Dendritic cell treated with granulocyte-macrophage colony-stimulating factor and Interleukin-4, amounts not matched to agents 40 ng/mL and 50 ng/mL, for 4 days (primary cell): ENCODE data around the gene CACNA2D4.

ENCODE experiments used
- H3K27ac Mint-ChIP-seq: one replicate; pipeline ENCODE4 v1.8.0; 2022; ENCODE audit warnings: mild to moderate bottlenecking, mixed read lengths
- H3K27me3 Mint-ChIP-seq: one replicate; pipeline ENCODE4 v1.8.0; 2022; ENCODE audit warnings: mild to moderate bottlenecking, mixed read lengths
- H3K36me3 Mint-ChIP-seq: one replicate; pipeline ENCODE4 v1.8.0; 2022; ENCODE audit warnings: low read depth, mixed read lengths
- H3K4me1 Mint-ChIP-seq: one replicate; pipeline ENCODE4 v1.8.0; 2022; ENCODE audit warnings: low read depth, mixed read lengths
- H3K4me3 Mint-ChIP-seq: one replicate; pipeline ENCODE4 v1.8.0; 2022; ENCODE audit warnings: mild to moderate bottlenecking, moderate library complexity, mixed read lengths
- H3K9me3 Mint-ChIP-seq: one replicate; pipeline ENCODE4 v1.8.0; 2022; ENCODE audit warnings: mixed read lengths
- intact Hi-C: fragments of 100-400 bp; cut with micrococcal nuclease; formaldehyde crosslinking; loops from one replicate; pipeline ENCODE4 v1.15.0; 2022

The CACNA2D4 gene

GRCh38 chr12:1918884-1919236 is 408 bp upstream of the CACNA2D4 start:
- Mint-ChIP-seq H3K27me3 (peaks cover 10% of the 10 kb centered on the region), H3K4me1 (peaks cover 64% of the 10 kb centered on the region), H3K4me3 (peak overlapping the region; percentile 90), H3K36me3 (peaks cover 13% of the 10 kb centered on the region), H3K9me3 (no peaks in the 10 kb centered on the region), H3K27ac (peak overlapping the region; percentile 94)
- intact Hi-C loops = loop anchor here (5.0 kb wide), 1 partner anchor 107 kb away; no protein-coding TSS in a partner anchor

GRCh38 chr12:1917172-1918070 is 1.0 kb downstream of the CACNA2D4 start:
- intact Hi-C loops = loop anchor here (5.0 kb wide), 1 partner anchor 105 kb away; no protein-coding TSS in a partner anchor
- peaks cover 55% of the 10 kb centered on the region for H3K4me1 Mint-ChIP-seq
- H3K36me3 Mint-ChIP-seq = peaks cover 13% of the 10 kb centered on the region
- peak overlapping the region; percentile 94 for H3K27ac Mint-ChIP-seq
- peak overlapping the region; percentile 90 for H3K4me3 Mint-ChIP-seq
- no peaks in the 10 kb centered on the region for H3K9me3 Mint-ChIP-seq
- peaks cover 10% of the 10 kb centered on the region for H3K27me3 Mint-ChIP-seq

- Mint-ChIP-seq H3K27ac (peak overlapping the region; percentile 29), H3K27me3 (peaks cover 10% of the 10 kb centered on the region), H3K4me3 (no peak overlapping the region), H3K9me3 (no peaks in the 10 kb centered on the region), H3K4me1 (peaks cover 53% of the 10 kb centered on the region), H3K36me3 (peaks cover 13% of the 10 kb centered on the region)
- intact Hi-C loops = loop anchor here (5.0 kb wide), 1 partner anchor 104 kb away; no protein-coding TSS in a partner anchor
These were observed 1.9 kb downstream of the CACNA2D4 start for GRCh38 chr12:1916371-1917171.

- Mint-ChIP-seq H3K4me3 (no peak overlapping the region), H3K4me1 (peaks cover 49% of the 10 kb centered on the region), H3K27ac (no peak overlapping the region), H3K36me3 (peaks cover 10% of the 10 kb centered on the region), H3K27me3 (peaks cover 10% of the 10 kb centered on the region), H3K9me3 (peaks cover 4% of the 10 kb centered on the region)
- intact Hi-C loops = loop anchor here (5.0 kb wide), 1 partner anchor 103 kb away; no protein-coding TSS in a partner anchor
These were observed 3.1 kb downstream of the CACNA2D4 start for GRCh38 chr12:1915082-1915968.

GRCh38 chr12:1914114-1914911 is 4.1 kb downstream of the CACNA2D4 start:
- Mint-ChIP-seq H3K4me3 (no peak overlapping the region), H3K4me1 (peaks cover 43% of the 10 kb centered on the region), H3K27me3 (peaks cover 15% of the 10 kb centered on the region), H3K27ac (no peak overlapping the region), H3K9me3 (peaks cover 6% of the 10 kb centered on the region), H3K36me3 (peaks cover 8% of the 10 kb centered on the region)
- intact Hi-C loops = no loop called here

- Mint-ChIP-seq H3K4me3 (no peak overlapping the region), H3K27me3 (peaks cover 20% of the 10 kb centered on the region), H3K4me1 (peaks cover 35% of the 10 kb centered on the region), H3K9me3 (peaks cover 6% of the 10 kb centered on the region), H3K36me3 (peaks cover 8% of the 10 kb centered on the region), H3K27ac (no peak overlapping the region)
- intact Hi-C loops = no loop called here
These were observed 4.9 kb downstream of the CACNA2D4 start for GRCh38 chr12:1913377-1914113.

- H3K36me3 Mint-ChIP-seq = peaks cover 3% of the 10 kb centered on the region
- H3K9me3 Mint-ChIP-seq = peaks cover 10% of the 10 kb centered on the region
- peaks cover 27% of the 10 kb centered on the region for H3K27me3 Mint-ChIP-seq
- no peak overlapping the region for H3K4me3 Mint-ChIP-seq
- H3K27ac Mint-ChIP-seq = no peak overlapping the region
- intact Hi-C loops = no loop called here
- H3K4me1 Mint-ChIP-seq = peaks cover 33% of the 10 kb centered on the region
These were observed 5.7 kb downstream of the CACNA2D4 start for GRCh38 chr12:1912580-1913376.

- peaks cover 14% of the 10 kb centered on the region for H3K9me3 Mint-ChIP-seq
- H3K4me3 Mint-ChIP-seq = no peak overlapping the region
- intact Hi-C loops = no loop called here
- H3K4me1 Mint-ChIP-seq = peaks cover 35% of the 10 kb centered on the region
- no peak overlapping the region for H3K27ac Mint-ChIP-seq
- H3K27me3 Mint-ChIP-seq = peaks cover 35% of the 10 kb centered on the region
- H3K36me3 Mint-ChIP-seq = no peaks in the 10 kb centered on the region
These were observed 6.6 kb downstream of the CACNA2D4 start for GRCh38 chr12:1911598-1912575.

- H3K36me3 Mint-ChIP-seq = no peaks in the 10 kb centered on the region
- H3K4me3 Mint-ChIP-seq = no peak overlapping the region
- peaks cover 22% of the 10 kb centered on the region for H3K4me1 Mint-ChIP-seq
- intact Hi-C loops = no loop called here
- H3K27me3 Mint-ChIP-seq = peaks cover 28% of the 10 kb centered on the region
- no peak overlapping the region for H3K27ac Mint-ChIP-seq
- peaks cover 24% of the 10 kb centered on the region for H3K9me3 Mint-ChIP-seq
These were observed 8.0 kb downstream of the CACNA2D4 start for GRCh38 chr12:1910468-1910867.

- Mint-ChIP-seq H3K27me3 (peaks cover 29% of the 10 kb centered on the region), H3K4me1 (peaks cover 22% of the 10 kb centered on the region), H3K4me3 (no peak overlapping the region), H3K27ac (no peak overlapping the region), H3K36me3 (no peaks in the 10 kb centered on the region), H3K9me3 (peaks cover 34% of the 10 kb centered on the region)
- intact Hi-C loops = loop anchor here (10.0 kb wide), 1 partner anchor 64 kb away; no protein-coding TSS in a partner anchor
These were observed 9.7 kb downstream of the CACNA2D4 start for GRCh38 chr12:1908758-1909157.
